HEK293 (cell line): ENCODE measurements around the gene SOX12.

Experiments used
- CTCF ChIA-PET: fragments of 350-600 bp; formaldehyde crosslinking; extraction: SDS; loops from one replicate; lab custom pipeline; 2021; ENCODE audit warnings: antibody characterized with exemption; lab: Yijun Ruan, JAX
- POLR2A ChIA-PET: fragments of 300-600 bp; formaldehyde crosslinking; extraction: SDS; loops from one replicate; lab custom pipeline; 2020; ENCODE audit warnings: antibody characterized with exemption, inconsistent platforms; lab: Yijun Ruan, JAX
- H3K27ac ChIP-seq: fragments of 200-500 bp; sonication (Bioruptor generic); 2 replicates; pipeline ENCODE4 v1.5.1; 2014; ENCODE audit warnings: low read depth, low read length, control low read depth, inconsistent platforms; ENCODE audit errors: extremely low read depth
- H3K36me3 ChIP-seq, 2 experiments: fragments of 200-500 bp in 1 of 2; sonication (Bioruptor generic) in 1 of 2; 1 replicate in 1 of 2; 2 replicates in 1 of 2; pipeline ENCODE4 v1.5.1; 2014 to 2017; ENCODE audit warnings: inconsistent platforms in 2 of 2, low read length in 2 of 2; ENCODE audit not compliant: control insufficient read depth in 2 of 2, insufficient read depth in 1 of 2
- H3K4me1 ChIP-seq: fragments of 200-500 bp; sonication (Bioruptor generic); 2 replicates; pipeline ENCODE4 v1.5.1; 2014; ENCODE audit warnings: mild to moderate bottlenecking, low read length, inconsistent platforms; ENCODE audit not compliant: control insufficient read depth, insufficient read depth
- H3K4me3 ChIP-seq: 2 replicates; pipeline ENCODE4 v1.5.1; 2011; ENCODE audit warnings: low read depth, mild to moderate bottlenecking, control low read depth, low read length, moderate library complexity
- H3K9me3 ChIP-seq: fragments of 200-500 bp; sonication (Bioruptor generic); 2 replicates; pipeline ENCODE4 v1.5.1; 2014; ENCODE audit warnings: low read depth, low read length, inconsistent platforms; ENCODE audit not compliant: control insufficient read depth, insufficient read depth
- GFI1B ChIP-seq: fragments of 450-650 bp; formaldehyde crosslinking; IDR thresholded peaks from 2 replicates; pipeline ENCODE4 v1.5.1; 2016; ENCODE audit warnings: missing biosample characterization, missing genetic modification characterization
- HOXA7 ChIP-seq: sonication (generic); formaldehyde crosslinking; IDR thresholded peaks from 2 replicates; pipeline ENCODE4 v1.8.1; 2022; ENCODE audit warnings: missing genetic modification reagents, borderline replicate concordance
- KLF17 ChIP-seq: fragments of 450-650 bp; formaldehyde crosslinking; IDR thresholded peaks from 2 replicates; pipeline ENCODE4 v1.5.1; 2016; ENCODE audit warnings: missing biosample characterization, missing genetic modification characterization
- KLF9 ChIP-seq: fragments of 450-650 bp; formaldehyde crosslinking; IDR thresholded peaks from 2 replicates; pipeline ENCODE4 v1.5.1; 2016; ENCODE audit warnings: missing biosample characterization, missing genetic modification characterization, low read depth
- OSR2 ChIP-seq: fragments of 450-650 bp; formaldehyde crosslinking; IDR thresholded peaks from 2 replicates; pipeline ENCODE4 v1.5.1; 2016; ENCODE audit warnings: missing biosample characterization, missing genetic modification characterization
- PBX3 ChIP-seq: sonication (generic); formaldehyde crosslinking; IDR thresholded peaks from 2 replicates; pipeline ENCODE4 v1.8.1; 2022; ENCODE audit warnings: mild to moderate bottlenecking, moderate library complexity, missing genetic modification reagents
- RBAK ChIP-seq: fragments of 450-650 bp; formaldehyde crosslinking; IDR thresholded peaks from 2 replicates; pipeline ENCODE4 v1.5.1; 2016; ENCODE audit warnings: missing biosample characterization, missing genetic modification characterization
- SP3 ChIP-seq: fragments of 450-650 bp; formaldehyde crosslinking; IDR thresholded peaks from 2 replicates; pipeline ENCODE4 v1.5.1; 2016; ENCODE audit warnings: missing biosample characterization, missing genetic modification characterization
- TCF7L2 ChIP-seq: IDR thresholded peaks from 2 replicates; pipeline ENCODE4 v1.6.1; 2011; ENCODE audit warnings: low read depth, mild to moderate bottlenecking, inconsistent platforms, low read length, moderate library complexity, borderline replicate concordance
- WT1 ChIP-seq: fragments of 450-650 bp; formaldehyde crosslinking; IDR thresholded peaks from 2 replicates; pipeline ENCODE4 v1.5.1; 2016; ENCODE audit warnings: missing biosample characterization, missing genetic modification characterization
- ZBTB11 ChIP-seq: fragments of 450-650 bp; formaldehyde crosslinking; conservative IDR thresholded peaks from 2 replicates; pipeline ENCODE4 v1.5.1; 2016; ENCODE audit warnings: low read depth, missing biosample characterization, missing genetic modification characterization
- ZBTB17 ChIP-seq: fragments of 450-650 bp; formaldehyde crosslinking; IDR thresholded peaks from 2 replicates; pipeline ENCODE4 v1.5.1; 2016; ENCODE audit warnings: missing biosample characterization, missing genetic modification characterization
- ZFP37 ChIP-seq: fragments of 450-650 bp; formaldehyde crosslinking; IDR thresholded peaks from 2 replicates; pipeline ENCODE4 v1.5.1; 2016; ENCODE audit warnings: missing biosample characterization, missing genetic modification characterization
- ZNF114 ChIP-seq: fragments of 450-650 bp; formaldehyde crosslinking; IDR thresholded peaks from 2 replicates; pipeline ENCODE4 v1.5.0; 2017; ENCODE audit warnings: missing biosample characterization, missing genetic modification characterization
- ZNF24 ChIP-seq: fragments of 450-650 bp; formaldehyde crosslinking; IDR thresholded peaks from 2 replicates; pipeline ENCODE4 v1.5.1; 2016; ENCODE audit warnings: missing biosample characterization, missing genetic modification characterization
- ZNF248 ChIP-seq: fragments of 450-650 bp; formaldehyde crosslinking; IDR thresholded peaks from 2 replicates; pipeline ENCODE4 v1.5.1; 2017; ENCODE audit warnings: missing biosample characterization, missing genetic modification characterization
- ZNF324 ChIP-seq: fragments of 450-650 bp; formaldehyde crosslinking; IDR thresholded peaks from 2 replicates; pipeline ENCODE4 v1.5.1; 2016; ENCODE audit warnings: missing biosample characterization, missing genetic modification characterization
- ZNF398 ChIP-seq: fragments of 450-650 bp; formaldehyde crosslinking; IDR thresholded peaks from 2 replicates; pipeline ENCODE4 v1.5.1; 2017; ENCODE audit warnings: missing biosample characterization, missing genetic modification characterization
- ZNF513 ChIP-seq: fragments of 450-650 bp; IDR thresholded peaks from 2 replicates; pipeline ENCODE4 v1.5.1; 2018; ENCODE audit warnings: missing biosample characterization, missing genetic modification characterization
- ZNF518A ChIP-seq: fragments of 450-650 bp; formaldehyde crosslinking; conservative IDR thresholded peaks from 2 replicates; pipeline ENCODE4 v1.5.1; 2016; ENCODE audit warnings: low read depth, missing biosample characterization, missing genetic modification characterization
- ZNF529 ChIP-seq: fragments of 450-650 bp; formaldehyde crosslinking; IDR thresholded peaks from 2 replicates; pipeline ENCODE4 v1.5.1; 2017; ENCODE audit warnings: missing genetic modification characterization, missing biosample characterization; ENCODE audit not compliant: insufficient replicate concordance
- ZNF596 ChIP-seq: fragments of 450-650 bp; IDR thresholded peaks from 2 replicates; pipeline ENCODE4 v1.5.0; 2018; ENCODE audit warnings: missing biosample characterization, mild to moderate bottlenecking, missing genetic modification characterization, moderate library complexity
- ZNF629 ChIP-seq: fragments of 450-650 bp; formaldehyde crosslinking; IDR thresholded peaks from 2 replicates; pipeline ENCODE4 v1.5.1; 2017; ENCODE audit warnings: missing biosample characterization, missing genetic modification characterization
- ZNF830 ChIP-seq: fragments of 450-650 bp; IDR thresholded peaks from 2 replicates; pipeline ENCODE4 v1.5.0; 2018; ENCODE audit warnings: missing biosample characterization, missing genetic modification characterization, low read depth, mild to moderate bottlenecking, moderate library complexity
- ZXDB ChIP-seq: fragments of 450-650 bp; formaldehyde crosslinking; IDR thresholded peaks from 2 replicates; pipeline ENCODE4 v1.5.1; 2016; ENCODE audit warnings: missing biosample characterization, missing genetic modification characterization

SOX12 gene

GRCh38 chr20:378961-379336 lies 53.6 kb downstream of the SOX12 start:
- H3K27ac ChIP-seq = no peak overlapping the region
- no peaks in the 10 kb centered on the region for H3K9me3 ChIP-seq
- no peak overlapping the region for H3K4me3 ChIP-seq
- peaks cover 9% of the 10 kb centered on the region; the same call in 1 of the 2 replicates for H3K4me1 ChIP-seq
- ChIA-PET CTCF (interaction anchor here (0.7 to 1.3 kb wide), 2 partner anchors 16 to 19 kb away, joined by 3 to 5 read pairs; no protein-coding TSS in a partner anchor), POLR2A (interaction anchor here (0.9 kb wide), 1 partner anchor 31 kb away, joined by 6 read pairs; no protein-coding TSS in a partner anchor)
- no peaks in the 10 kb centered on the region for H3K36me3 ChIP-seq
- 0 out of 2 replicates have a peak, but pooled peaks have one; percentile 24 for TF ChIP-seq KLF9 (tag by site-specific recombination)
- TF ChIP-seq ZNF114 (tag by site-specific recombination) = no peak
- no peak for TF ChIP-seq ZNF830 (tag by site-specific recombination)
- TF ChIP-seq ZBTB17 (tag by site-specific recombination) = no peak
- no peak for TF ChIP-seq RBAK (tag by site-specific recombination)
- no peak for TF ChIP-seq TCF7L2
- TF ChIP-seq HOXA7 = no peak
- TF ChIP-seq ZNF629 = no peak
- TF ChIP-seq GFI1B (tag by site-specific recombination) = no peak
- no peak for TF ChIP-seq SP3 (tag by site-specific recombination)
- TF ChIP-seq ZNF518A (tag by site-specific recombination) = no peak
- peak; percentile 47; the same call in 1 of the 2 replicates for TF ChIP-seq KLF17 (tag by site-specific recombination)
- TF ChIP-seq ZBTB11 (tag by site-specific recombination) = no peak
- no peak for TF ChIP-seq ZNF596 (tag by site-specific recombination)
- no peak for TF ChIP-seq PBX3 (CRISPR knock-in tag)
- TF ChIP-seq ZNF24 = 0 out of 2 replicates have a peak, but pooled peaks have one; percentile 20
- peak; percentile 82 for TF ChIP-seq WT1 (tag by site-specific recombination)
- TF ChIP-seq ZNF248 (tag by site-specific recombination) = no peak
- no peak for TF ChIP-seq ZXDB (tag by site-specific recombination)
- TF ChIP-seq ZNF398 (tag by site-specific recombination) = no peak
- peak; percentile 99 for TF ChIP-seq OSR2 (tag by site-specific recombination)
- TF ChIP-seq ZNF324 (tag by site-specific recombination) = no peak
- TF ChIP-seq ZNF513 (tag by site-specific recombination) = no peak
- no peak for TF ChIP-seq ZNF529 (tag by site-specific recombination)
- TF ChIP-seq ZFP37 (tag by site-specific recombination) = no peak
